Pons (tissue), 1 donor: Measurements from ENCODE around the gene RHBDF1.
A peak's percentile ranks its signal among the peaks of the same experiment; 100 is the strongest.
"Not testable (repeated sequence)": the region's sequence is repeated elsewhere in the genome, so short reads cannot be mapped to it uniquely, and the experiment has no call there.

Experiments used
- DNase-seq: peaks from one replicate; pipeline ENCODE4 v3.0.0-alpha.2; 2016; ENCODE audit warnings: low spot score

RHBDF1 gene

DNA sequence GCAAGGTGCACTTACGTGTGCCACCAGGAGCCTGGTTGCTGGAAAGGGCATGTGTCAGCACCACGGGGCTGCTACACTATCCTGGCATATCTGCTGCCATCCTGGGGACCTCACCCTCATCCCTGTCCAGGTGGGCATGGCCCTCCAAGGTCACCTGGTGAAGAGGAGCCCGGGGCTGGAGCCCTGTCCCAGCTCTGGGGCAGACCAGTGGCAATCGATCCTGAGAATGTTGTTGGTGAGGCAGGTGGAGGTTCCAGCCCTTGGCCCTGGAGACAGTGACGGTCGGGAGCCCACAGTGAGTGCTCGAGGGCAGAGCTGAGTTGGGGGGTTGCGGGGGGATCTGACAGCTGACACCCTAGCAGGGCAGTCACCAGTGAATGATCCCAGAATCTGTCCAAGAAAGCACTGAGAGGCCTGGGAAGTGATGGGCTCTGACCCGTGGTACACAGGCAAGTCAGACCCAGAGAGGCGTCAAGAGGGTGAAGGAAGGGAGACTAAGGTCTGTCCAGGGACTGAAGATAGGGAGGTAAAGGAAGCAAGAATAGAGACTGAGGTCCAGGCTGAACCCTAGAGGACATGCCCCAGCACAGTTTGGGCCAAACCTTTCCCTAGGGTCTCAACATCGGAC is 36.6 kb downstream of the RHBDF1 start:
- no peak for DNase-seq

DNA sequence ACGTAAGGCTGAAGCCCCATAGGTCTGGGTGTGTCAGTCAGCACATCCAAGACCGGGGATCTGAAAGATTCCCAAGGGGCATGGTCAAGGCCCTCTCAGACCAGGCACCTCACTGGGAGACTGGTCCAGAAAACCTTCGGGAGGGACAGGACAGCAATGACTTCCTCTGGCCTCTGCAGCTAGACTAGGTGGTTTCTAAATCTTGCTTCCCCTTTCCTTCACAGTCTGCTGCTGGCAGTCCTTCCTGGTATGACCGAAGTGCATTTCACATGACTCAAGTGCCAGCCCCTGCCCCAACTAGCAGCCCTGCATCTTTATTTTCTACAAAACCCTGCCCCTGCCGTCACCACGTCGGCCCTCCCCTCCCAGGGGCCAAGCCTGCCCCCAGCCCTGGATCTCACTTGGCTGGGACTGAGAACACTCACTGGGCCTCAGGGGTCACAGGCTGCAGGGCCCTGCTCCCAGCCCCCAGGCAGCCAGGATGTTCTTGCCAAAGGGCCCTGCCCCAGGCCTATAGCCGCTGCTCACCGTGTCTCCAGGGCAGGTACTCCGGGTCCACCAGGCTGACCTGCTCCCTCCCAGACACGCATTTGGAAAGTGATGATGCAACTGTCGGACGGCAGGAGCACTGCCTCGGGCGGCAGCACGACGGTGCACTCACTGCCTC is 37.3 kb downstream of the RHBDF1 start:
- peak; percentile 61 for DNase-seq

DNA sequence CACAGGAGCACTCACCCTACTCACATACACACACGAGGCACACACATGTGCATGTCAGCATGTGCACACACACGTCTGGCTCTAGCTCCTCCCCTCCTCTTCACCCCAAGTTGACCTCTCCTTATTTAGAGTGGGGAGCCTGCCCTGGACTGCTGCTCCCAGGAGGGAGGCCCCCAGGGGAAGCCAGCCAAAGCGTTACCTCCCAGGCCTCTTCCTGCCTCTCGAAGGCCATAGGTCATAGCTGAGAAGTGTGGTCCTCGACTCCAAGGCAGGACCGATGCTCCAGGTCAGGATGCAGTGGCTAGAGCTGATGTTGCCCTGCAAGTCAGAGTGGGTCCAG is 37.8 kb downstream of the RHBDF1 start:
- no peak for DNase-seq

DNA sequence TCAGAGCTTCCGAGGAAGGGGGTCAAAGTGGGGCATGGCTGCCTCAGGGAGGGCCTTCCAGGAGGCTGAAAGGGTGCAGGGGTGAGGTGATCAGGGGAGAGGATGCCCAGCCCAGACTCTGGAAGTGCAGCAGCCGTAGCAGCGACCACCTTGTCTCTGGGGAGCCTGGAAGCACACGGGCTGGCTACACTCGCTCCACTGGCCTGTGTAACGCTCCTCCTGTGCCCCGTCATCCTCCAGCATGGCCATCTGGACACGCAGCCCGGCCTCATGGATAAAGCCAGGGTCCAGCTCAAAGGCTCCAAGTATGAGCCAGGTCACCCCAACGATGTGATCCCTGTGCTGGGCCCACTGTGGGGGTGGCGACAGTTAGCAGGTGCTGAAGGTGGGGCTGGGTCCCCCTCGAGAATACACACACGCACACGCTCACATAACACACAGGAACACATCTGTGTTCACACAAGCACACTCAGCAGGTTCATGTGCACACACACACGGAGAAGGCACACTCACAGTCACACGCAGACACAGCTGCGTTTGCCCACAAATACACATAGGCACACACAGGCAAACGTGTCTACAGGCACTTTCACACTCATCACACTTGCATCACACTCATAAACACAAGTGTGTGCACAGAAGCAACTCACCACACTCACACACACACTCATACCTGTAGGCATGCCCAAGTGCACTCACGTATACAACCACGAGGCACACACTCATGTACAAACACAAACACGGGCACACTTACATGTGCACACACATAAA is 38.4 kb downstream of the RHBDF1 start:
- no peak for DNase-seq

DNA sequence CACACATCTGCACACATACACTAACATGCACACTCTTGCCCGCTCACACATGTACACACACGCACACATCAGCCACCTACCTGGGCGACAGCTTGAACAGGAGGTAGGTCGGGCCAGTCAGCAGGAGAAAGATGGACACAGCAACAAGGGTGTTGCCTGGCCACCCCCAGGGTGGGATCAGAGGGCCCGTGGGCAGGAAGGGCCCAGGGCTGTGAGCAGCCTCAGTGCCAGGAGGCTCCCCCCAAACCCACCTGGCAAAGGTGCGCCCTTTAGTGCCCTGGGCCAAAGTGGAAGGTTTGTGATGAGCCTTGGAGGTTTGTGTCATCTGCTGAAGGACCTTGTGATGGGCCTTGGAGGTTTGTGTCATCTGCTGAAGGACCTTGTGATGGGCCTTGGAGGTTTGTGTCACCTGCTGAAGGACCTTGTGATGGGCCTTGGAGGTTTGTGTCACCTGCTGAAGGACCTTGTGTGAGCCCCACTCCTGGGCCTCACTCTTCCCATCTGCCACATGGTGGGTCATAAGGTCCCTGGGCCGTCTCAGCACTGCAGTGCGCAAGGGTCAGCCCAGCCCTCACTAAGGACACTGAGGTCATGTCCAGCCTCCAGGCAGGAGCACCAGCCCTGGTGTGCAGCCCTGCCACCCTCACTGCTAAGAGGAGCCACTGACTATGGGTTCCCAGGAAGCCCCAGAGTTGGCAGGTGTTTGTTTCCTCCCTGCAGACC is 39.1 kb downstream of the RHBDF1 start:
- DNase-seq: not testable (repeated sequence)

DNA sequence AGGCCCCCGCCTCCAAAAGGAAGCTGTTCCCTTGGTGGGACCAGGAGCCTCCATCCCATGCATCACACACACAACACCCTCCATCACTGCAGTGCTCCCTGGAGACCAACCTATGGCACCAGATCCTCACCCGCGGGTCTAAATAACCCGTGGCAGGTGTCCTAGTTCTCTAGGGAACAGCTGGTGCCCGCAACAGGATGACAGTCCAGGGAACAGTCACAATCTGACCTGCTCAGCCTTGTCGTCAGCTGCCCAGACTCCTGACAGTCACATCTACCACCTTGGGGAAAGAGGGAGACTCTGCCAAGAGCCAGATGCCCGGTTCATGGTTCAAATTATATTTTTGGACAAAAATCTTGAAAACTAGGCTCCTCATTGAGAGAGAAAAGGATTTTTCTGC is 41.8 kb downstream of the RHBDF1 start:
- DNase-seq: not testable (repeated sequence)

DNA sequence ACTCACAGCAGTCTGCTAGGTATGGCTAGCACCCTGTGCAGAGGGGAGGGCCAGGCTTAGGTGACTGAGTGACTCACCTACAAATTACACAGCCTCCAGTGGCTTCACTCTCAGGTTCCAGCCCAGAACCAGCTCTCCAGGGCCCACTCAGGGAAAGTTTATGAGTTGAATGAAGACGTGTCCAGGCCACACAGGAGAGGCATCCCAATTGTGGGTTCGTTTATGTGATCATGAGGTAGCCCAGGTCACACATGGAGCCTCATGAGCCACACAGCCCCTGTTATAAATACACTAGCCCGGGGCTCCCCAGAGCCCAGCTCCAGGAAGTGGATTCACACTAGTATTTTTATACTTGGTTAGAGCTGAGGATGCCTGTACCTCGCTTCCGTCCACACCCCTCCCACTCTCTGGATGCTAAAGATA is 46.5 kb downstream of the RHBDF1 start:
- not testable (repeated sequence) for DNase-seq

DNA sequence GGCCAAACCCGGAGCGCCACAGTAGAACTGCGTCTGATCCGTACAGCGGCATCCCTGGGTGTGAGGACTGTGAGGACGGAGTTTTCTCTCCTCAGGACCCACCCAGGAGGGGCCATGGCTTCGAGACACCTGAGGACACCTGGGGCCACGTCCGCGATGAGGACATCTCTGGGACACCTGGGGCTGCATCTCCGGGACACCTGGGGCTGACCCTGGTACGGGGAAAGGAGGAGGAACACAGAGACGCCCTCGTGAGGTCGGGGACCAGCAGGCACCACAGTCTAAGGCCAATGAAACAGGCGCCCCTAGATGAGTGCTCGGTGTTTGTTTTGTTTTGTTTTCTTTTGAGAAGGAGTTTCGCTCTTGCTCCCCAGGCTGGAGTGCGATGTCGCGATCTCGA is 48.3 kb downstream of the RHBDF1 start:
- not testable (repeated sequence) for DNase-seq

DNA sequence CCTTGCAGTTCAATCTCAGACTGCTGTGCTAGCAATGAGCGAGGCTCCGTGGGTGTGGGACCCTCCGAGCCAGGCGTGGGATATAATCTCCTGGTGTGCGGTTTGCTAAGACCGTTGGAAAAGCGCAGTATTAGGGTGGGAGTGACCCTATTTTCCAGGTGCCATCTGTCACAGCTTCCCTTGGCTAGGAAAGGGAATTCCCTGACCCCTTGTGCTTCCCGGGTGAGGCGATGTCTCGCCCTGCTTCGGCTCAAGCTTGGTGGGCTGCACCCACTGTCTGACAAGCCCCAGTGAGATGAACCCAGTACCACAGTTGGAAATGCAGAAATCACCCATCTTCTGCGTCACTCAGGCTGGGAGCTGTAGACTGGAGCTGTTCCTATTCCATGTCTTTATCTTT is 51.5 kb downstream of the RHBDF1 start:
- DNase-seq: not testable (repeated sequence)

DNA sequence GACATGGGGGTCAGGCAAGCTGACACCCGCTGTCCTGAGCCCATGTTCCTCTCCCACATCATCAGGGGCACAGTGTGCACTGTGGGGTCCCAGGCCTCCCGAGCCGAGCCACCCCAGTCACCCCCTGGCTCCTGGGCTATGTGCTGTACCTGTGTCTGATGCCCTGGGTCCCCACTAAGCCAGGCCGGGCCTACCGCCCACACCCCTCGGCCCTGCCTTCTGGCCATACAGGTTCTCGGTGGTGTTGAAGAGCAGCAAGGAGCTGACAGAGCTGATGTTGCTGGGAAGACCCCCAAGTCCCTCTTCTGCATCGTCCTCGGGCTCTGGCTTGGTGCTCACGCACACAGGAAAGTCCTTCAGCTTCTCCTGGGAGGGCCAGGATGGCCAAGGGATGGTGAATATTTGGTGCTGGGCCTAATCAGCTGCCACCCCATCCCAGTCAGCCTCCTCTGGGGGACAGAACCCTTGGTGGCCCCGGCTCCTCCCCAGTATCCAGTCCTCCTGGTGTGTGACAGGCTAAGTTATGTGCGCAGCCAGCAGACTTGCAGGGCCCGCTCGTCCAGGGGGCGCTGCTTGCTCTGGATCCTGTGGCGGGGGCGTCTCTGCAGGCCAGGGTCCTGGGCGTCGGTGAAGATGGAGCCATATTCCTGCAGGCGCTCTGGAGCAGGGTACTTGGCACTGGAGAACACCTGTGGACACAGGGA is 55.2 kb downstream of the RHBDF1 start:
- DNase-seq: not testable (repeated sequence)

DNA sequence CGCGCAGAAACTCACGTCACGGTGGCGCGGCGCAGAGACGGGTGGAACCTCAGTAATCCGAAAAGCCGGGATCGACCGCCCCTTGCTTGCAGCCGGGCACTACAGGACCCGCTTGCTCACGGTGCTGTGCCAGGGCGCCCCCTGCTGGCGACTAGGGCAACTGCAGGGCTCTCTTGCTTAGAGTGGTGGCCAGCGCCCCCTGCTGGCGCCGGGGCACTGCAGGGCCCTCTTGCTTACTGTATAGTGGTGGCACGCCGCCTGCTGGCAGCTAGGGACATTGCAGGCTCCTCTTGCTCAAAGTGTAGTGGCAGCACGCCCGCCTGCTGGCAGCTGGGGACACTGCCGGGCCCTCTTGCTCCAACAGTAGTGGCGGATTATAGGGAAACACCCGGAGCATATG is 61.7 kb downstream of the RHBDF1 start:
- DNase-seq: not testable (repeated sequence)

DNA sequence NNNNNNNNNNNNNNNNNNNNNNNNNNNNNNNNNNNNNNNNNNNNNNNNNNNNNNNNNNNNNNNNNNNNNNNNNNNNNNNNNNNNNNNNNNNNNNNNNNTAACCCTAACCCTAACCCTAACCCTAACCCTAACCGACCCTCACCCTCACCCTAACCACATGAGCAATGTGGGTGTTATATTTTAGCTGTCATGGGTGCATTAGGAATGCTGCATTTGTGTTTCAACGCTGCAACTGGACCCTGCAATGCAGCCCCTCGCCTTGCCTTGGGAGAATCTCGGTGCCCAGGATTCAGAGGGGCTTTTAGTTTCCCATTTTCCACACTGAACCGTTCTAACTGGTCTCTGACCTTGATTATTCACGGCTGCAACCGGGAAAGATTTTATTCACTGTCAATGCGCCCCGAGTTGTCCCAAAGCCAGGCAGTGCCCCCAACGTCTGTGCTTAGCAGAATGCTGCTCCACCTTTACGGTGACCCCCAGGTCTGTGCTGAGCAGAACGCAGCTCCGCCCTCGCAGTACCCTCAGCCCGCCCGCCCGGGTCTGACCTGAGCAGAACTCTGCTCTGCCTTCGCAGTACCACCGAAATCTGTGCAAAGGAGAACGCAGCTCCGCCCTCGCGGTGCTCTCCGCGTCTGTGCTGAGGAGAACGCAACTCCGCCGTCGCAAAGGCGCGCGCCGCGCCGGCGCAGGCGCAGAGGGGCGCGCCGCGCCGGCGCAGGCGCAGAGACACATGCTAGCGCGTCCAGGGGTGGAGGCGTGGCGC is 62.3 kb downstream of the RHBDF1 start:
- DNase-seq: no peak
